HG03342 (cell line): ENCODE results near the gene CCDC9B.

Experiments used
- ATAC-seq: cut with Tn5 transposase; IDR thresholded peaks from one replicate; pipeline ENCODE4 v1.9.1; 2021; ENCODE audit warnings: mild to moderate bottlenecking, moderate library complexity; ENCODE audit not compliant: unreplicated experiment

The CCDC9B gene

DNA sequence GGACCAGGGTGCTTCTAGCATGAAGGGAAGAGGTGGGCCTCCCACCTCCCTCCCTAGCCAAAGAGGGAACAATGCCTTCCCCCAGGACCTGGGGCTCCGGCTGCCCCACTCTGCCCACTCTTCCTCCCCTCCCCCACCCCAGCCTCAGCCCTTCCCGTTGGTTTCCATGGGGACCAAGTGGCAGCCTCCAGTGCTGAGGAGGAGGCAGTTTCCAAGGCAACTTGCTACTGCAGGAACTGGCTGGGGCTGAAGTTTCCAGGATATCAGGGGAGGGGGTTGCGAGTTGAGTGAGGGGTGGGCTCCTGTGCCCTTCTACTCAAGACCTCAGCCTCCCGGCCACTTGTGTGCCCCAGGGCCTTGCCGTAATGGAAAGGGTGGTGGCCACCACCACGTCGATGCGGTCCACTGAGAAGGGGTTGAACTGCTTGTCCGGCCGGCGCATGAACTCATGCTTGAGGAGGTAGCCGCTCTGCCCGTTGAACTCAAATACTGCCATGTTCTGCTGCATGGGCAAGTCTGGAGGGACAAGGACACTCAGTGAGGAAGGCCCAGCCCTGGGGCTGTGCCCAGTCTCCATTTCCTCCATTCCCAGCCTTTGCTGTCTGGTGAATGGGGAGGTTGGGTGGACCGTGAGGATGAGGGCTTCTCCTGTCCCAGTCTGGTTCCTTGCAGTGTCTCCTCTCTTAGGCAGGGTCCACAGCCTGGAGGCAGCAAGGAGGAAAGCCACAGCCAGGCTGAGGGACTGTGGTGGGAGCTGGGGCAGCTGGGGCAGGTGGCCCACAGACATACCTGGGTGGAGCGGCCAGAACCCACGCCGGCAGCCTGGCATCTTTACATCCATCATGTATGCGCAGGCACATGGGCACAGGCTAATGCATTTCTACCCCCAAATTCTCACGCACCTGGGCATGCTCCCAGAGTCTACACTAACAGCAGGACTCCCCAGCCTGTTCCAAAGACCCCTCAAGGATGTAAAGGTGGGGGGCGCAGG, 46.5 kb downstream of the CCDC9B start:
- ATAC-seq: no peak

DNA sequence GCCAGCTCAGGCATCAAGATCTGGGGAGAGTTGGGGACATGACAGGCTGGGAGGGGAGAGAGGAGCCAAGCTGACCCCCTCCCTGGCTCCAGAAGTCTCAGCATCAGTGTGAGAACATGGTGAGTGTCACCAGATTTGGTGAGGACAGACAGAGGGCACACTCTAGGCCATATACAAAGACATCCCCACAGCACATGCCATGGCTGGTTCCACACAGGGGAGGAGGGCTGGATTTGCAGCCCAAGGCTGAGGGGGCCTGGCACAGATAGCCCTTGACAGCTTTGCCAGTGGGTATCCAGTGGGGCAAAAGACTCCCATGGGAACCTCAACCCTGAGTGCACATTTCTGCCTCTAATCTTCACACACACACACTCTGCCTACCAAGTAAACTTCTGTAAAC, 47.7 kb downstream of the CCDC9B start:
- no peak for ATAC-seq

DNA sequence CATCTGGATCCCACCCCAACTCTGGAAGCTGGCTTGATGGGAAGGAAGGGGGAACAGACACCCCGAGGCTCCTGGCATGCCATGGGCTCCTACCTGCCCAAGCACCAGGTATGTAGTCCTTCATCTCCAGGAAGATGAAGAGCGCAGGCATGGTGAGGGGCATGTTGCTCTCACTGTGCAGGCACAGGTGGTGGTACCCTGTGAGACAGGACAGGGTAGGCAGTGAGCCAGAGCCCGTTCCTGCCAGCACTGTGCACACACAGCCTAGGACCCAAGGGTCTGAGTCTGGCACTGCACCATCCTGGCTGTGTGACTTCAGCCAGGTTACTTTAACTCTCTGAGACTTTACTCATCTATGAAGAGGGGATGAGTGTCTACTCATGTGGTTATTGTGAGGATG, 48.5 kb downstream of the CCDC9B start:
- no peak for ATAC-seq

DNA sequence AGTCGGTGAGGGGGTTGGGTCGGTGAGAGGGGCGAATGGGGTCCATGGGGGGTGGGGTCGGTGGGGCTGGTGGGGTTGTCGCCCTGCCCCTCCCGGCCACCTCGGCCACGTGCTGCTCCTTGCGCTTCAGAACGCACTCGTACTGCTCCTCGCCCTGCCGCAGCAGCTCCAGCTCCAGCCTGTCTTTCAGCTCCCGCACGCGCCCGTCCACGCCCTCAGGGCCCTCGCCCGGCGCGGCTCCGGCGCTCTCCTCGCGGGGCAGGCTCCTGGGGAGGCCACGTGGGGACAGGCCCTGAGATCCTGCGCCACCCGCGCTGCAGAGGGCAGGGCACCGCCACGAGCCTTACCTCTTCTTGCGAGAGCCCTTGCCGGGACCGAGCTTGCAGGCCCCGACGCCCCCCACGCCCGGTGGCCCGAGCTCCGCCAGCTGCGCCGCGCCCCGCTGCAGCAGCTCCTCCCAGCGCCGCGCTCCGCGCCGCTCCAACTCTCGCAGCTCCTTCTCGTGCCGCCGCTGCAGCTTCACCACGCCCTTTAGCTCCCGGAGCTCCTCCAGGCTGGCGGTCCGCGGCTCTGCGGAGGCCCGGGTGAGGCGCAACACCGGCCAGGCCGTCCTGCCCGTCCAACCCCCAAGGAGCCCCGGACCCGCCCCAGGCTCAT, 49.7 kb downstream of the CCDC9B start:
- ATAC-seq: no peak

DNA sequence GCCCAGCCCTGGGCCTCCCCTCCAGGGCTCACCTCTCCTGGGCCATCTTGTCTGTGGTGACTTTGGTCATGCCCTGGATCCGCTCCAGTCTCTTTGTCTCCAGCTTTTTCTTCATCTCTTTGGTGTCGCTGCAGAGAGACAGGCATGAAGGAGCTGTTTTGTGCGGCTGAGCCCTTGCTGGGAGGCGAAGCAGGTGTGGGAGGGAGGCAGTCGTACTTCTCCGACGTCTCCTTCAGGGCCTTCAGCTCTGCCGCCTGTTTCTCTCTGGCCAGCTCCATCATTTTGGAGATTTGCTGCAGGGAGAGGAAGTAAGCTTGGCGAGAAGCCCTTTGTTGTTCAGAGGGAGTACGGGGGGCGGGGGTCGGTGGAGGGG, 50.2 kb downstream of the CCDC9B start:
- no peak for ATAC-seq

DNA sequence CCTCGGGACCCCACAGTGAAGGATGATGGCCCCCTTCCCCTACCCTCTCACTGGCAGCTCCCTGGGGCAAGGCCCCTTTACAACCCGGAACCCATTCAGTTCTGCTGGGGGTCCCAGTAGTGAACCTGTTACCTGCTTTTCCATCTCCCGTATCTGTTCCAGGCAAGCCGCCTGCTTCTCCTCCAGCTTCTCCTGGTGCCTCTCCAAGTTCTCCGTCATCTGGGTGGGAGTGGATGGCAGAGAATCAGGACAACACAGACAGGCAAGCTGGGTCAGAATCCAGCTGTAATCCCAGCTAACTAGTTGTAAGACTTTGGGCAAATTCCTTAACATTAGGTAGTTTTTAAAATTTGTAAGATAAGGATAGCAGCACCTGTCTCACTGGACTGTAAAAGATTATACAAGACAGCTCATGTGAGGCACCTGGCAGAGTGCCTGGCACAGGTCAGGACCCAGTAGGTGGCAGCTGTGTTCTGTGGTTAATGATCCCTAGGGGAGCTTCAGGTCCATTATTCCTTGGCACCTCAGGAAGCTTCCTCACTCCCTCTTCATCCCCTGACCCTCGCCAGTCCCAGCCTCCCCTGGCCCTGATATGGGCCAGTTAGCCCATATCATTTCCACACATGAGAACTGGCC, 51.5 kb downstream of the CCDC9B start:
- ATAC-seq: no peak

DNA sequence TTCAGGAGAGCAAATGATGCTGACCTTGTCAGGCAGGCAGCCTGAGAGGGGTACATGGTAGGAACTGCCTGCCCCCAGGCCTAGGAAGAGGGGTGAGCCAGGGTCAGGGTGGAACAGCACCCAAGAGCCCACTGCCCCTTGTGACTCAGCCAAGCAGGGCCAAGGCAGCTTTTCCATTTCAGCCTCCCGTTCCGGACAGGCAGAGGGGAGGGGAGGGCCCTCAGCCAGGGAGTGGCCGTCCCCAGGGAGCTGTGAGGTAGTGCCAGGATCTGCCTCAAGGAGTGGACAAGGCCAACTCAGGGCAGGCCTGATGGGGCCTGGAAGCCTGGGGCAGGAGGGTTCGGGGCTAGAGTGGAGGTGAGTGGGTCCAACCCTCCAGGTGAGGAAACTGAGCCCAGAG, 52.8 kb downstream of the CCDC9B start:
- ATAC-seq: no peak

DNA sequence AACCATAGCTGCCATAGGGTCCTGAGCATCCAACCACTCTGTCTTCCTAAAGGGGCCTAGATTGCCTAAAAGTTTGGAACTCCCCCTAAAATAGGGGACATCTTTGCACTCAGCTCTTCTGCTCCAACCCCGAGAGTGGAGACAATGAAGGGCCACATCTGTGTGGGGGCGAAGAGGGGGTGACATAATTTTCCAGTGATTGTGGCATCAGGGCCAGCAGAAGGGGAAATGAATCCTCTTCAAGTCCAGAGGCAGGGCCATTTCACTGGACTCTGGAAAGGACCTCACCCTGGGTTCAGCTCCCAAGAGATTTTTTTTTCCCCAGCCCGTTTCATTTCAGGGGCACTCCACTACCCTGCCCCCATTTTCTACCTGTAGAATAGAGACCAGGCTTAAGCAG, 53.2 kb downstream of the CCDC9B start:
- ATAC-seq: no peak

DNA sequence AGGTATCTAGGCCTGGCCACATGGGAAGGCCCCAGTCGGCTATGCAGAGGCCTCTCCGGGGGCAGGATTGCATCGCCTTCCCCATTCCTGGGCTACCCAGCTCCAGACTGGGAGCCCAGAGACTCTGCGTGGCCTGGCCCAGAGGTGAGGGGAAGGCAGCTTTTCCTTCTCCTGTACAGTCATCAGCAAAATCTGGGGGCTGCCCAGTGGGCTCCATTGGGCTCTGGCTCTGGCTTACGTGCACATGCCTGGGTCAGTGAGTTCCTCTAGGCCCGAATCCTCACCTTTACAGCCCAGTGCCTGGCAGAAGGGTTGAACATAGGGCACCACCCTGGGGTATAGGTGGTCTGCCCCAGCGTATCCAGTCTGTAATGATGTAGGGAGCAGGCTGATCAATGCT, 53.9 kb downstream of the CCDC9B start:
- no peak for ATAC-seq

DNA sequence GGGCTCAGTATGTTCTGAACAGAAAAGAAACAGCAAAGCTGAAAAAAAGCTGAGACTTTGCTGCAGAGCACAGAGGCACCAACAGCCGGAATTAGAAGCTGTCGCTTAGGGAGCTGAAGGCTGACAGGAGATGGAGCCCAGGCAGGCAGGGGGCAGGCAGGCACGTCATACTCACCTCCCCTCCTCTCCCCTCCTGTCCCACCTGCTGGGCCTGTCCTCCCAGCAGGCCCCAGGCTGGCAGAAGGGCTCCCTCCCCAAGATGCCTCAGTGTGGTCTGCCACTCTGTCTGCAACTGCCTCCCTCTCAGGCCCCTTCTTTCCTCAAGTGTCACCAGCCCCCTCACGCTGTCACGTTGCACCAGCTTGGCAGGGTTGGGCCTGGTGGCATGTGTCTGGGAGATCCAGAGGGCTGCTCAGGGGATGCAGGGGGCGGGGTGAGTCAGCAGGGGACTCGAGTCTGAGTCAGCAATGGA, 54.6 kb downstream of the CCDC9B start:
- ATAC-seq: no peak

DNA sequence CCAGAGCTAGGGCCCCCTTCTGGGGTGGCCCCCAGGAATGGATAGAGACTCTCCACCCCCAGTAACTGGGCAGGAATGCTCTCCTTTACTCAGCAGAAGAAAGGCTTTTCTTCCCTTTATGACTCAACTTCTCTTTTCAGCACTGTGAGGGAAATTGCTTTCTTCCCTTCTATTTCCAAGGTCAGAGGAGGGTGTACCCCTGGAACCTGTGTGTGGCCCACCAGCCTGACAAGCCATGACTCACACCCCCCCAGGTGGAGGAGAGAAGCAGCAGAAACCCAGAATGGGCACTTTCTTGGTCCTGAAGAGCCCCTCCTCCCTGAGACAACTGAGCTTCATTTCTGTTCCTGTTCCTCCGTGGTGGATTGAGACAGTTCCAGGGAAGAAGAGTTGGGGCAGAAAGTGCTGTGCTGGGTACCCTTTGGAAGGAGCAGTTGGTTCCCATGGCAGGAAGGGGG, 55.2 kb downstream of the CCDC9B start:
- no peak for ATAC-seq

DNA sequence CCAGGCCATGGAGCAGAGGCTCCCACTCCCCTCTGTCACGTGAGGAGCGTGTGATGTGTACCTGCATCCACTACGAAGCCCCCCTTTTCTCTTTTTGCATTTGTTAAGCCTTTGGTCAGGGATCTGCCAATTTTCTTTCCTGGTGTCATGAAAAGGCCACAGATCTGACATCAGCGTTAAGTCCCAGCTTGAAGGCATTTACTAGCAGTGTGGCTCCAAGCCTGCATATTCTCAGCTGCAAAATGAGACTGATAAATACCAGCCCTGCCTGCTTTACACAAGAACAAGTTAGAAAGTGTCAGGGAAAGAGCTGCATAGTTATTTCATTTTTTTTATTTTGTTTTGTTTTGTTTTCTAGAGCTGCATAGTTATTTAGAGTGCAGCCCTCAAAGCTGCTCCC, 55.6 kb downstream of the CCDC9B start:
- ATAC-seq: no peak

DNA sequence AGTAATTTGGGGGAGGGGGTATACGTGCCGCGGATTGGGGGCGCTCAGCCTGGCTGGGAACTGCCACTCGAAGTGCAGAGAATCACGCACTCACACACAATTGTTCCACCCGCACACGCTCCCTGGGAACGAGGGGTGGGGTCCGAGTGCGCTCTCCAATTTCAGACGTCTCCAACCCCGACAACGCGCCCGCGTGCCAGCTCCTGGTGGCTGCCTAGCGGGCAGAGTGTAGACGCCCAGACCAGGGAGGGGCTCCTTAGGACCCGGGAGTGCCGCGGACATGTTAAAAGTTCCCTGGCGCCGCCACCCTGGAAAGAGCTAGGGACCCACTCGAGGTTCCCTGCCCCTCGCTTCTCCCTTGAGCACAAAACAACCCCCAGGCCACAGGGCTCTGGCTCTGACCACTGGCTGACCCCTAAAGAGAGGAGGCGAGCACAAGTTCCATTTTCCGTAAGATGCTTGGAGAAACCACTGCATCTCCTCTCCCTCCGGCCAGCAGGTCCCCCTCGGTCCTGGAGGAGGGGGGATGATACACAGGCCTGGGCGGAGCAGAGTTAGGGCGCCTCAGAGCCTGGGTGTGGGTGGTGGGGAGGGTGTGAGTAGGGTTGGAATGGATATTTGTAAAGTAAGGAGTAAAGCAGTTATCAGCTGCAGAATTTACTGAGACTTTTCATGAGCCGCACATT, 57.0 kb downstream of the CCDC9B start:
- ATAC-seq: no peak

DNA sequence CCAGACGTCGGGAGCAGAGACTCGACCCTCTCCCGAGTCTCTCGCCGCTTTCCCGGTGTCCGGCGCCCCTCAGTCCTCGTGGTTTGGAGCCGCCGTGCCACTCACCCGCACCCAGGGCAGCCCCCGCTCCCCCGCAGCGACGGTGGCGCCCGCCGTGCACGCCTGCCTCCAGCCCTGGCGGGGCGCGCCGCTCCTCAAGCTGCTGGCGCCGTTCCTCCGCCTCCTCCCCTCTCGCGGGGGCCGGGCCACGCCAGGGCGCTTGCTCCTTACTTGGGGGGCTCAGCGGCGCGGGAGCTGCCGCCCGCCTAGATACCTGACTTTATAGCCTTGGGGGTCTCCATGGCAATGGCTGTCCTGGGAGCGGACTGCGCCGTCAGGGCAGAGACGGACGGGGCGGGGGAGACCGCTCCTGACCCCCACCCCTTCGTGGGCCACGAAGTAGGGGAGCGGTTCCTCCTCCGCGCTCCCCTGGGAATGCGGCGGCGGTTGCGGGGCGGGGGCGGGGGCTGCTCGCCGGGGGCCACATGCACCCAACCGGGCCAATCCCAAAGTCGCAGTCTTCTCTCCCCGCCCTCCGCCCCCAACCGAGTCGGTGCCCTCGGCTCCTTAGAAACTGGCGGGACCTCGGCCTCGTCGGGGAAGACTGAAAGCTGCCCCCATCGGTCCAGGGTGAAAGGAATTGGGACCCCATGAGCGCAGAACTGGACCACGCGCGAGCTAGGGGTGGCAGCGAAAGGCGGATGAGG, 57.7 kb downstream of the CCDC9B start, which contains the start of gene ANKRD63:
Gene ANKRD63, minus strand, starts transcription at position 196 of the 746 bp plus-strand sequence. CDS start 478 bp downstream, outside the sequence.
- no peak for ATAC-seq

DNA sequence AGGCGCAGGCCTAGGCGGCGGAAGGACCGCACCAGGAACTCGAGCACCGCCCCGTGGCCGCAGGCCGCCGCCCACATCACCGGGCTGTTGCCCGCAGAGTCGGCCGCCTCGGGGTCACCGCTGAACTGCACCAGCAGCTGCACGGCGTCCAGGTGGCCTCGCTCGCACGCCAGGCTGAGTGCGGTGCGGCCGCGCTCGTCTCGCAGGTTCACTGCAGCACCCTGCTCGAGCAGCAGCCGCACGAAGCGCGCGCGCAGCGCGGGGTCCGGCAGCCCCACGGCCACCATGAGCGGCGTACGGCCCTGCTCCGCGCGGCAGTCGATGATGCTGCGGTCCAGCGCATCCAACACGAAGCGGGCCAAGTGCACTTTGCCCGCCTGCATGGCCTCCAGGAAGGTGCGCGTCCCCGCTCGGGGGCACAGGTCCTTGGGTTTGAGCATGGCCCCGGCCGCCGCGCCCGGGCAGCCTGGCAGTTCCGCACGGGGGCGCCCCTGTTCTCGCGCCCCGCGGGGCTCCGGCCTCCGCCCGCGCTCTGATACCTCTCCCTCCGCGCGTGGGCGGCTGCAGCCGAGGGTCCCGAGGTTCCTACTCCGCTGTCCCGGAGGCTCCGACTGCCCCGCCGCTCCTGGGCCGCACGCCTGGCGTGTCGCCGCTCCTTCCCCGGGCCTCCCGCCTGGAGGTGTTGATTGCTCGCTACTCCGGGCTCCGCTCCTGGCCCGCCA, 58.4 kb downstream of the CCDC9B start:
- no peak for ATAC-seq

DNA sequence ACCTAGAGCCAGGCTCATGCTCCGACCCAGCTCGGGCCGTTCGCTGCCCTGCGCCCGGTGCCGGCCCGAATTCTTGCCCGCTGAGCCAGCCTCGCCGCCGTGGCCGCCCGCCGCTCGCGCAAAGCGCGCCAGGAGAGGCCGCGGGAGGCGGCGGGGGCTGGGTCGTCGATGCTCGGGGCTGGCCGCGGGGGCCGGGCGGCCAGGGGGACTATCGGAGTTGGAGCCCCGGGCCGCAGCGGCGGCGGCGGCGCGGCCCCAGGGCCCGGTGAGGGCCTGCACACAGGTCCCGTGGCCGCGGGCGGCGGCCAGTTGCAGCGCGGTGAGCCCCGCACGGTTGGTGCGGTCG, 59.0 kb downstream of the CCDC9B start:
- ATAC-seq: no peak
